GM19035 (cell line): ENCODE data around the gene CHD3.

Source experiments
- ATAC-seq: cut with Tn5 transposase; IDR thresholded peaks from one replicate; pipeline ENCODE4 v1.9.1; 2021; ENCODE audit not compliant: unreplicated experiment

The CHD3 gene

GRCh38 chr17:7888184-7888920, at the start of gene CHD3:
TSS of gene CHD3 (plus strand) at chr17:7888789. CDS start at chr17:7889001, 212 bp downstream.
- ATAC-seq: no peak

GRCh38 chr17:7839190-7839875, 49.3 kb upstream of the CHD3 start:
- no peak for ATAC-seq

- ATAC-seq: no peak
Measured at GRCh38 chr17:7839876-7840261, 48.7 kb upstream of the CHD3 start.

- no peak for ATAC-seq
Measured at GRCh38 chr17:7840441-7840840, 48.1 kb upstream of the CHD3 start.

GRCh38 chr17:7840875-7841274, 47.7 kb upstream of the CHD3 start:
- no peak for ATAC-seq

- ATAC-seq: peak; percentile 3
Measured at GRCh38 chr17:7841396-7841914, 47.1 kb upstream of the CHD3 start.

GRCh38 chr17:7841915-7842379, 46.6 kb upstream of the CHD3 start:
- ATAC-seq: peak; percentile 21

GRCh38 chr17:7842380-7843256, 46.0 kb upstream of the CHD3 start:
- ATAC-seq: peak; percentile 23

- no peak for ATAC-seq
Measured at GRCh38 chr17:7843257-7843535, 45.4 kb upstream of the CHD3 start.

- ATAC-seq: peak; percentile 31
Measured at GRCh38 chr17:7843536-7844291, 44.9 kb upstream of the CHD3 start.

- peak; percentile 51 for ATAC-seq
Measured at GRCh38 chr17:7844292-7845154, 44.1 kb upstream of the CHD3 start.

GRCh38 chr17:7845359-7846062, 43.1 kb upstream of the CHD3 start:
- ATAC-seq: no peak

GRCh38 chr17:7846063-7846735, 42.4 kb upstream of the CHD3 start:
- ATAC-seq: no peak

- no peak for ATAC-seq
Measured at GRCh38 chr17:7846765-7847661, 41.6 kb upstream of the CHD3 start.

- ATAC-seq: no peak
Measured at GRCh38 chr17:7848131-7848579, 40.4 kb upstream of the CHD3 start.

- ATAC-seq: no peak
Measured at GRCh38 chr17:7848739-7849129, 39.9 kb upstream of the CHD3 start.

GRCh38 chr17:7849130-7849750, 39.3 kb upstream of the CHD3 start:
- ATAC-seq: no peak
